H1 (cell line): Measurements from ENCODE around the gene NPTXR. TPM values are rescaled to one million over a fixed set of nuclear protein-coding genes. Genes with fewer than 3 reads are reported as not detected.

Source experiments
- CTCF ChIA-PET: fragments of 300-600 bp; sonication (Branson Sonifier 250); formaldehyde crosslinking; loops from one replicate; lab custom pipeline; 2021; ENCODE audit not compliant: partially characterized antibody; lab: Charles Lee
- POLR2A ChIA-PET: fragments of 300-600 bp; sonication (Branson Sonifier 250); formaldehyde crosslinking; loops from one replicate; lab custom pipeline; 2021; ENCODE audit warnings: inconsistent platforms; ENCODE audit not compliant: partially characterized antibody; lab: Charles Lee
- DNase-seq, 2 experiments: peaks; one replicate each; pipeline versions ENCODE4 v3.0.0 to v3.0.0-alpha.2; 2010 to 2022; ENCODE audit warnings: low spot score in 2 of 2, low read depth in 1 of 2, mixed read lengths in 1 of 2
- FAIRE-seq: peaks from 2 replicates; lab custom pipeline; 2011; peaks lifted over from hg19 to GRCh38; lab: Jason Lieb, UNC
- H2AFZ ChIP-seq: 2 replicates; pipeline ENCODE4 v1.8.1; 2012; ENCODE audit warnings: low read length, inconsistent platforms
- H2AK5ac ChIP-seq: 2 replicates; pipeline ENCODE4 v1.6.1; 2013; ENCODE audit warnings: low read depth, low read length
- H2BK120ac ChIP-seq: replicated peaks from 2 replicates; pipeline ENCODE3; 2013; ENCODE audit warnings: low read depth, low read length, inconsistent platforms
- H2BK12ac ChIP-seq: 2 replicates; pipeline ENCODE4 v1.6.1; 2013; ENCODE audit warnings: low read depth, low read length
- H2BK15ac ChIP-seq: 2 replicates; pipeline ENCODE4 v1.6.1; 2013; ENCODE audit warnings: low read length
- H2BK20ac ChIP-seq: 2 replicates; pipeline ENCODE4 v1.6.1; 2013; ENCODE audit warnings: low read length
- H2BK5ac ChIP-seq: 2 replicates; pipeline ENCODE4 v1.6.1; 2013; ENCODE audit warnings: low read depth, low read length
- H3K14ac ChIP-seq: 2 replicates; pipeline ENCODE4 v1.6.1; 2013; ENCODE audit warnings: inconsistent platforms; ENCODE audit not compliant: insufficient read length
- H3K18ac ChIP-seq: 2 replicates; pipeline ENCODE4 v1.6.1; 2013; ENCODE audit warnings: low read length; ENCODE audit errors: extremely low read depth
- H3K23ac ChIP-seq: 2 replicates; pipeline ENCODE4 v1.6.1; 2013; ENCODE audit warnings: inconsistent platforms; ENCODE audit not compliant: insufficient read length
- H3K23me2 ChIP-seq: 2 replicates; pipeline ENCODE4 v1.6.1; 2013; ENCODE audit warnings: low read depth, low read length
- H3K27ac ChIP-seq: 2 replicates; pipeline ENCODE4 v1.6.1; 2011; ENCODE audit warnings: low read depth, low read length, inconsistent platforms
- H3K27me3 ChIP-seq, 4 experiments: replicated peaks in 1 of 4; 1 replicate in 1 of 4; 2 replicates in 3 of 4; pipeline versions ENCODE4 v1.6.1 to v1.8.1; 2011 to 2013; ENCODE audit warnings: low read length in 3 of 4, mild to moderate bottlenecking in 3 of 4, inconsistent platforms in 2 of 4, mixed read lengths in 2 of 4, moderate library complexity in 1 of 4; ENCODE audit not compliant: control insufficient read depth in 3 of 4, insufficient read depth in 3 of 4; ENCODE audit errors: extremely low read depth in 1 of 4
- H3K36me3 ChIP-seq, 4 experiments: 2 replicates each; pipeline versions ENCODE4 v1.6.1 to v1.8.1; 2011 to 2013; ENCODE audit warnings: mild to moderate bottlenecking in 4 of 4, low read length in 3 of 4, moderate library complexity in 2 of 4, control low read depth in 1 of 4, inconsistent platforms in 1 of 4; ENCODE audit not compliant: insufficient read depth in 4 of 4, control insufficient read depth in 2 of 4
- H3K4ac ChIP-seq: replicated peaks from 2 replicates; pipeline ENCODE3; 2013; ENCODE audit warnings: low read length, low read depth, mixed read lengths, inconsistent platforms; ENCODE audit not compliant: insufficient read length
- H3K4me1 ChIP-seq, 4 experiments: replicated peaks in 1 of 4; 1 replicate in 1 of 4; 2 replicates in 3 of 4; pipeline versions ENCODE4 v1.6.1 to v1.8.1; 2011 to 2013; ENCODE audit warnings: low read length in 3 of 4, inconsistent platforms in 2 of 4, mixed read lengths in 1 of 4; ENCODE audit not compliant: insufficient read depth in 4 of 4, control insufficient read depth in 3 of 4
- H3K4me2 ChIP-seq, 2 experiments: 2 replicates each; pipeline versions ENCODE4 v1.6.1 to v1.8.1; 2011 to 2013; ENCODE audit warnings: low read depth in 2 of 2, low read length in 2 of 2, control low read depth in 1 of 2, inconsistent platforms in 1 of 2, mild to moderate bottlenecking in 1 of 2; ENCODE audit not compliant: insufficient read depth in 1 of 2
- H3K4me3 ChIP-seq, 4 experiments: fragments of 200-600, 300-600 bp in 1 of 4; sonication (generic), shearing (Covaris generic), sonication (Bioruptor Twin) in 1 of 4; 2 replicates each; pipeline versions ENCODE4 v1.5.1 to v1.8.1; 2011 to 2016; ENCODE audit warnings: low read length in 4 of 4, low read depth in 3 of 4, control low read depth in 2 of 4, inconsistent platforms in 2 of 4, mild to moderate bottlenecking in 2 of 4, mixed read lengths in 1 of 4, moderate library complexity in 1 of 4; ENCODE audit not compliant: insufficient read depth in 2 of 4; ENCODE audit errors: extremely low read depth in 1 of 4
- H3K56ac ChIP-seq: replicated peaks from 2 replicates; pipeline ENCODE3; 2013; ENCODE audit warnings: low read depth, mild to moderate bottlenecking, mixed read lengths, low read length, inconsistent platforms; ENCODE audit not compliant: insufficient read length
- H3K79me1 ChIP-seq: 2 replicates; pipeline ENCODE4 v1.6.1; 2013; ENCODE audit warnings: low read depth, low read length, control low read depth
- H3K79me2 ChIP-seq, 2 experiments: 2 replicates each; pipeline versions ENCODE4 v1.6.1 to v1.8.1; 2012 to 2013; ENCODE audit warnings: low read length in 2 of 2, mild to moderate bottlenecking in 2 of 2, inconsistent platforms in 1 of 2; ENCODE audit not compliant: insufficient read depth in 2 of 2, control insufficient read depth in 1 of 2
- H3K9ac ChIP-seq, 4 experiments: replicated peaks in 1 of 4; 1 replicate in 1 of 4; 2 replicates in 3 of 4; pipeline versions ENCODE4 v1.6.1 to v1.8.1; 2011 to 2013; ENCODE audit warnings: low read depth in 3 of 4, low read length in 3 of 4, control low read depth in 2 of 4, mild to moderate bottlenecking in 2 of 4, moderate library complexity in 2 of 4, inconsistent platforms in 1 of 4; ENCODE audit errors: extremely low read depth in 1 of 4
- H3K9me3 ChIP-seq, 2 experiments: 2 replicates each; pipeline versions ENCODE4 v1.6.1 to v1.8.1; 2012 to 2013; ENCODE audit warnings: mild to moderate bottlenecking in 2 of 2, moderate library complexity in 2 of 2, control low read depth in 1 of 2, inconsistent platforms in 1 of 2, low read depth in 1 of 2, low read length in 1 of 2, mixed read lengths in 1 of 2; ENCODE audit not compliant: insufficient read depth in 2 of 2
- H4K20me1 ChIP-seq, 2 experiments: replicated peaks in 1 of 2; 2 replicates each; pipeline versions ENCODE3 to v1.8.1; 2011 to 2013; ENCODE audit warnings: inconsistent platforms in 2 of 2, low read length in 2 of 2, mild to moderate bottlenecking in 1 of 2; ENCODE audit not compliant: insufficient read depth in 2 of 2, control insufficient read depth in 1 of 2
- H4K5ac ChIP-seq: 2 replicates; pipeline ENCODE4 v1.6.1; 2013; ENCODE audit warnings: low read length, low read depth, mixed read lengths, inconsistent platforms; ENCODE audit not compliant: insufficient read length
- H4K8ac ChIP-seq: 2 replicates; pipeline ENCODE4 v1.8.0; 2013; ENCODE audit warnings: mild to moderate bottlenecking, moderate library complexity, low read length, inconsistent platforms; ENCODE audit not compliant: insufficient read depth; ENCODE audit errors: extremely low read depth
- H4K91ac ChIP-seq: replicated peaks from 2 replicates; pipeline ENCODE3; 2013; ENCODE audit warnings: low read length, mixed read lengths, inconsistent platforms; ENCODE audit not compliant: insufficient read length
- CEBPB ChIP-seq: IDR thresholded peaks from 2 replicates; pipeline ENCODE4 v1.6.1; 2012; ENCODE audit warnings: low read depth, low read length
- CTBP2 ChIP-seq: IDR thresholded peaks from 2 replicates; pipeline ENCODE4 v1.7.0; 2011; ENCODE audit warnings: borderline replicate concordance, mild to moderate bottlenecking, moderate library complexity, mixed read lengths, low read length; ENCODE audit not compliant: insufficient read depth, insufficient read length
- SRF ChIP-seq: IDR thresholded peaks from 2 replicates; pipeline ENCODE4 v1.6.1; 2011; ENCODE audit warnings: mild to moderate bottlenecking, low read depth, low read length, moderate library complexity
- TCF12 ChIP-seq: IDR thresholded peaks from 2 replicates; pipeline ENCODE4 v1.6.1; 2011; ENCODE audit warnings: low read depth, mild to moderate bottlenecking, low read length
- WGBS, 2 experiments: shearing (Covaris generic) in 1 of 2; methylation state at CpG; one replicate each; pipeline versions ENCODE4 v1.1.6 to v1.1.7; 2013 to 2015; ENCODE audit warnings: low lambda C conversion rate in 2 of 2, mixed read lengths in 2 of 2, inconsistent platforms in 1 of 2, low coverage in 1 of 2, missing lambda C conversion rate in 1 of 2; ENCODE audit not compliant: insufficient replicate concordance in 2 of 2, insufficient coverage in 1 of 2, insufficient read length in 1 of 2; ENCODE audit errors: extremely low coverage in 1 of 2, missing lambda C conversion rate in 1 of 2; 5-methylcytosine and 5-hydroxymethylcytosine counted together
- polyA plus RNA-seq, 7 experiments: library from polyadenylated mRNA; depleted of rRNA in 3 of 7; stranded (reverse) in 5 of 7; unstranded in 2 of 7; fragments of >200 nt in 5 of 7; fragments of 200-250 nt in 2 of 7; gene quantifications; 1 replicate in 5 of 7; 2 replicates in 1 of 7; 4 replicates in 1 of 7; pipeline versions ENCODE4 v1.2.1 to v1.2.3, GENCODE V29; 2011 to 2013; ENCODE audit warnings: missing spikeins in 2 of 7, mixed read lengths in 2 of 7
- total RNA-seq: library from RNA; stranded (reverse); fragmentation: NEBNext Ultra II Directional; extraction: Animal tissue kit (Norgen Biotek cat#: 25700); gene quantifications from 2 replicates; pipeline ENCODE4 v1.2.1, GENCODE V29; 2021

The NPTXR gene
- total and polyA plus RNA-seq, 2 of the 8 experiments (the other 6 are each of a cell fraction or from before 2014, with no cell fraction given) = 3.7 to 6.4 TPM

GRCh38 chr22:38788021-38788816, 55.6 kb downstream of the NPTXR start:
- no peak overlapping the region for H2AFZ ChIP-seq
- CTCF ChIA-PET = interaction anchor here (0.6 to 1.3 kb wide), 3 partner anchors 13 to 19 kb away, joined by 3 to 5 read pairs (median 3); no protein-coding TSS in a partner anchor
- no peak for TF ChIP-seq TCF12
- TF ChIP-seq CTBP2 = no peak
- TF ChIP-seq CEBPB = no peak
- TF ChIP-seq SRF = no peak

More at GRCh38 chr22:38788021-38788816, 55.6 kb downstream of the NPTXR start:
- peaks cover under 1% of the 10 kb centered on the region; the same call in 1 of the 2 replicates for H3K23me2 ChIP-seq
- no peak for DNase-seq
- H3K56ac ChIP-seq = no peak overlapping the region
- H2BK20ac ChIP-seq = no peak overlapping the region
- H3K18ac ChIP-seq = no peak overlapping the region
- H3K27ac ChIP-seq = no peak overlapping the region
- no peak overlapping the region for H4K91ac ChIP-seq
- FAIRE-seq = no peak
- no peak overlapping the region for H2BK120ac ChIP-seq
- POLR2A ChIA-PET = no interaction called here
- H3K4me2 ChIP-seq = no peak overlapping the region
- 88% methylated on average over 16 of the region's 16 CpGs; no CpG with 5 or more reads in 1 of the 2 experiments for WGBS, 2 experiments
- H3K23ac ChIP-seq = no peak overlapping the region
- H2AK5ac ChIP-seq = no peak overlapping the region
- H2BK12ac ChIP-seq = no peak overlapping the region
- H3K4ac ChIP-seq = no peak overlapping the region
- H4K8ac ChIP-seq = no peak overlapping the region
- no peak overlapping the region for H3K9ac ChIP-seq
- H3K79me1 ChIP-seq = no peaks in the 10 kb centered on the region
- H2BK5ac ChIP-seq = peak overlapping the region; percentile 44; the same call in 1 of the 2 replicates
- H2BK15ac ChIP-seq = no peak overlapping the region
- no peaks in the 10 kb centered on the region for H3K9me3 ChIP-seq
- no peak overlapping the region for H3K4me3 ChIP-seq
- peaks cover 0 to 3% of the 10 kb centered on the region in 2 experiments for H4K20me1 ChIP-seq
- H4K5ac ChIP-seq = no peak overlapping the region
- no peaks in the 10 kb centered on the region for H3K79me2 ChIP-seq
- no peaks in the 10 kb centered on the region for H3K36me3 ChIP-seq
- no peaks in the 10 kb centered on the region; a peak in 1 of 7 replicates for H3K27me3 ChIP-seq
- no peak overlapping the region for H3K14ac ChIP-seq
- peaks cover 0 to 2% (median 0%) of the 10 kb centered on the region in 4 experiments; a peak in 1 of 7 replicates for H3K4me1 ChIP-seq
